Activated CD4-positive, alpha-beta T cell treated with anti-CD3 and anti-CD28 coated beads for 36 hours (primary cell): ENCODE results near the gene PRPF40A. TPM values are rescaled to one million over a fixed set of nuclear protein-coding genes. Genes with fewer than 3 reads are reported as not detected.

Experiments used
- ATAC-seq: fragments of 200-7000 bp; cut with Tn5 transposase; one replicate; pipeline ENCODE4 v1.10.0; 2021; ENCODE audit warnings: mild to moderate bottlenecking, moderate library complexity
- CTCF ChIA-PET: fragments of 350-600 bp; sonication (Branson Sonifier 250); formaldehyde crosslinking; loops from one replicate; lab custom pipeline; 2021; ENCODE audit warnings: antibody characterized with exemption; lab: Charles Lee
- POLR2A ChIA-PET: fragments of 350-600 bp; sonication (Branson Sonifier 250); formaldehyde crosslinking; loops from one replicate; lab custom pipeline; 2021; ENCODE audit warnings: antibody characterized with exemption, inconsistent platforms; lab: Charles Lee
- DNase-seq: peaks from one replicate; pipeline ENCODE4 v3.0.0-alpha.2; 2020
- H3K27ac Mint-ChIP-seq: one replicate; pipeline ENCODE4 v1.8.0; 2021; ENCODE audit warnings: mixed read lengths
- H3K27me3 Mint-ChIP-seq: one replicate; pipeline ENCODE4 v1.8.0; 2021; ENCODE audit warnings: mixed read lengths
- H3K36me3 Mint-ChIP-seq: one replicate; pipeline ENCODE4 v1.8.0; 2021; ENCODE audit warnings: low read depth, mixed read lengths
- H3K4me1 Mint-ChIP-seq: one replicate; pipeline ENCODE4 v1.8.0; 2021; ENCODE audit warnings: mixed read lengths
- H3K4me3 Mint-ChIP-seq: one replicate; pipeline ENCODE4 v1.8.0; 2021; ENCODE audit warnings: mild to moderate bottlenecking, moderate library complexity, mixed read lengths
- H3K9me3 Mint-ChIP-seq: one replicate; pipeline ENCODE4 v1.8.0; 2021; ENCODE audit warnings: low read depth, mixed read lengths
- intact Hi-C, 2 experiments: fragments of 100-400 bp; cut with DNase I in 1 of 2; cut with micrococcal nuclease in 1 of 2; formaldehyde crosslinking; loops; one replicate each; pipeline versions ENCODE4 v1.14.2 to v1.15.1; 2022 to 2024; cut with DNase I, micrococcal nuclease
- total RNA-seq, 2 experiments: library from RNA; stranded (reverse); gene quantifications; one replicate each; pipeline ENCODE4 v1.2.3, GENCODE V29; 2021

Gene PRPF40A
- total RNA-seq, 2 experiments from 2014 or later = 145 to 152 TPM

GRCh38 chr2:152606941-152607340 is 110.3 kb downstream of the PRPF40A start:
- Mint-ChIP-seq H3K4me1 (peaks cover 8% of the 10 kb centered on the region), H3K9me3 (no peaks in the 10 kb centered on the region), H3K4me3 (no peak overlapping the region), H3K27ac (no peak overlapping the region), H3K36me3 (no peaks in the 10 kb centered on the region), H3K27me3 (no peaks in the 10 kb centered on the region)
- DNase-seq = no peak
- POLR2A ChIA-PET = interaction anchor here (0.7 kb wide), 1 partner anchor 17 kb away, joined by 11 read pairs; no protein-coding TSS in a partner anchor
- intact Hi-C loops = no loop called here
- no peak for ATAC-seq
- CTCF ChIA-PET = interaction anchor here (0.9 to 1.1 kb wide), 3 partner anchors 7 to 12 kb away, joined by 3 to 5 read pairs (median 3); no protein-coding TSS in a partner anchor

GRCh38 chr2:152606081-152606480 is 111.2 kb downstream of the PRPF40A start:
- no peak overlapping the region for H3K4me3 Mint-ChIP-seq
- no peaks in the 10 kb centered on the region for H3K27me3 Mint-ChIP-seq
- H3K9me3 Mint-ChIP-seq = no peaks in the 10 kb centered on the region
- ATAC-seq (no peak), DNase-seq (no peak)
- no peak overlapping the region for H3K27ac Mint-ChIP-seq
- H3K4me1 Mint-ChIP-seq = peaks cover 5% of the 10 kb centered on the region
- intact Hi-C loops = no loop called here
- no peaks in the 10 kb centered on the region for H3K36me3 Mint-ChIP-seq
- ChIA-PET CTCF (interaction anchor here (0.7 to 1.1 kb wide), 4 partner anchors 8 to 14 kb away, joined by 3 to 6 read pairs (median 4); no protein-coding TSS in a partner anchor), POLR2A (no interaction called here)

GRCh38 chr2:152603166-152603565 is 114.1 kb downstream of the PRPF40A start:
- no peaks in the 10 kb centered on the region for H3K36me3 Mint-ChIP-seq
- no peak overlapping the region for H3K27ac Mint-ChIP-seq
- H3K4me1 Mint-ChIP-seq = peaks cover 5% of the 10 kb centered on the region
- ChIA-PET CTCF (no interaction called here), POLR2A (no interaction called here)
- intact Hi-C loops = no loop called here
- ATAC-seq = no peak
- no peak overlapping the region for H3K4me3 Mint-ChIP-seq
- H3K9me3 Mint-ChIP-seq = no peaks in the 10 kb centered on the region
- H3K27me3 Mint-ChIP-seq = no peaks in the 10 kb centered on the region
- no peak for DNase-seq

GRCh38 chr2:152602750-152603149 is 114.5 kb downstream of the PRPF40A start:
- no peak overlapping the region for H3K4me3 Mint-ChIP-seq
- H3K27ac Mint-ChIP-seq = no peak overlapping the region
- no peaks in the 10 kb centered on the region for H3K27me3 Mint-ChIP-seq
- intact Hi-C loops = no loop called here
- no peak for ATAC-seq
- CTCF ChIA-PET = no interaction called here
- no peak for DNase-seq
- H3K4me1 Mint-ChIP-seq = peaks cover 5% of the 10 kb centered on the region
- H3K36me3 Mint-ChIP-seq = no peaks in the 10 kb centered on the region
- POLR2A ChIA-PET = interaction anchor here (1.1 kb wide), 1 partner anchor 12 kb away, joined by 5 read pairs; no protein-coding TSS in a partner anchor
- no peaks in the 10 kb centered on the region for H3K9me3 Mint-ChIP-seq

Other genes with a start within 250 kb of the PRPF40A start
- gene ARL6IP6, start 1.2 kb upstream of the PRPF40A start, total RNA-seq = 10 to 100 TPM; 21.8 to 36.8 TPM